Sigmoid colon (tissue), 7 donors: Measurements from ENCODE around the gene LAS1L. TPM values are rescaled to one million over a fixed set of nuclear protein-coding genes. Genes with fewer than 3 reads are reported as not detected.

Experiments used
- DNase-seq: peaks from one replicate; pipeline ENCODE4 v3.0.0-alpha.2; 2019
- H3K27ac ChIP-seq, 4 donors: fragments of 200-600 bp; sonication (generic); one replicate each; pipeline ENCODE4 v1.5.1; 2016 to 2019; ENCODE audit warnings: mild to moderate bottlenecking in 1 of 4
- H3K27me3 ChIP-seq, 3 donors: fragments of 200-600 bp; sonication (generic); one replicate each; pipeline ENCODE4 v1.5.1; 2019; ENCODE audit warnings: mild to moderate bottlenecking in 1 of 3
- H3K36me3 ChIP-seq, 4 donors: fragments of 200-600 bp; sonication (generic); one replicate each; pipeline ENCODE4 v1.5.1; 2016 to 2019
- H3K4me1 ChIP-seq, 4 donors: fragments of 200-600 bp; sonication (generic); one replicate each; pipeline ENCODE4 v1.5.1; 2017 to 2019
- H3K4me3 ChIP-seq, 4 donors: fragments of 200-600 bp; sonication (generic); one replicate each; pipeline ENCODE4 v1.5.1; 2017 to 2019; ENCODE audit warnings: mild to moderate bottlenecking in 2 of 4, moderate library complexity in 1 of 4
- H3K9me3 ChIP-seq, 4 donors: fragments of 200-600 bp in 3 of 4; sonication (generic) in 3 of 4; one replicate each; pipeline versions ENCODE4 v1.5.1 to v1.6.1; 2013 to 2019
- EP300 ChIP-seq, 4 donors: sonication (generic); formaldehyde crosslinking; IDR thresholded peaks; one replicate each; pipeline ENCODE4 v1.6.1; 2017; ENCODE audit warnings: antibody characterized with exemption in 4 of 4
- POLR2A ChIP-seq, 2 donors: fragments of 450-650 bp; IDR thresholded peaks; one replicate each; pipeline ENCODE4 v1.6.1; 2016; ENCODE audit warnings: antibody characterized with exemption in 2 of 2, mild to moderate bottlenecking in 2 of 2, moderate library complexity in 2 of 2
- POLR2AphosphoS5 ChIP-seq, 4 donors: sonication (generic); formaldehyde crosslinking; IDR thresholded peaks; one replicate each; pipeline ENCODE4 v1.6.1; 2017; ENCODE audit warnings: antibody characterized with exemption in 4 of 4
- WGBS, 2 donors: extraction: QIAGEN DNeasy Blood & Tissue Kit; methylation state at CpG; one replicate each; pipeline ENCODE4 v1.1.7; 2013; 5-methylcytosine and 5-hydroxymethylcytosine counted together
- intact Hi-C: fragments of 100-400 bp; cut with DNase I; formaldehyde crosslinking; loops from one replicate; pipeline ENCODE4 v1.15.1; 2023
- polyA plus RNA-seq, 3 donors: library from polyadenylated mRNA; stranded (reverse); fragments of 200-250 nt; gene quantifications; one replicate each; pipeline ENCODE4 v1.2.3, GENCODE V29; 2013
- total RNA-seq, 4 donors: library from RNA; depleted of rRNA; stranded (reverse); fragments of >200 nt; gene quantifications; one replicate each; pipeline ENCODE4 v1.1.0, GENCODE V29; 2016
- TF ChIP-seq, protein P1 (sequence below), 4 experiments: fragments of 450-650 bp in 3 of 4; fragments of 200-600 bp in 1 of 4; IDR thresholded peaks; one replicate each; pipeline ENCODE4 v1.5.1; 2016 to 2019; ENCODE audit warnings: antibody characterized with exemption in 4 of 4, mild to moderate bottlenecking in 3 of 4, moderate library complexity in 2 of 4
- donor health status: healthy with polysubstance abuse.
- donor health status: Bipolar disorder and iron deficiency.
- donor health status: healthy.

The LAS1L gene
- total RNA-seq: 10 to 100 TPM; 20.9 to 22.2 (median 21.3) TPM
- 10 to 100 TPM in 2 of 3 donors, 1 to 10 TPM in 1; 7.6 to 23.9 (median 10.2) TPM for polyA plus RNA-seq

DNA sequence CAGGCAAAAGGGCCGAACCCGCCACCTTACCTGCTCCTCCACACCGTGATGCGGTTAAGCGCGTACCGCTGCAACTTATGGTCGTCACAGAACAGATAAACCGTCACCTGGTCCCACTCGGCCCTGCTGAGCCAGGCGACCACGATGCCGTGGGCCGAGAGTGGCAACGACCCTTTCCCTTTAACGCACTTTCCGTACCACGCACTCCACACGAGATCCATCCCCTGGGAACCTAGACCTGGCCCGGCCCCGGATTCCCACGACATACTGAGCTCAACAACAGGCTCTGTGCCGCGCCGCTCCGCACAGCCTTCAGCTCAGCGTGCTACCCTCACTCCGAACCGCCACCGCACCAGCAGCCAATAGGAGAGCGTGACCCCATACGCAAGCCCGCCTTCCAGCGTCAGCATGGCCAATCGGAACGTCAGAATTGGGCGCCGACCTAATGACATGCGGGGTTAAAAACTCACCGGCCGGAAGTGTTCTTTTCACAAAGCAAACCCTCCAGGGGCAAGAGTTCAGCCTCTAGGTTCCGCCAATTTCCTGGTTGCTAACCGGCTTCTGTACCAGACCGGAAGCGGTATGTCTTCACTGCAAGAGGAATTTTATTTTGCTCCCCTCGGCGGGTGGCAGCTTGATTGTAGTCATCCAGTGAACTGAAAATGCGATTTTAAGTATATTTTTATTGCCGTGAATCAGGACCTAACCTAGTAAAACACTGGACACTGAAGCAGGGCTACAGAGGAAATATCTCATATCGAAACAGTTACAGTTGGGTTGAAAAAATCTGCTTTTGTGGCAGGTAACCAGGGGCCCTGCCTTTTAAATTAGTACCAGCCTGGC, at the start of gene LAS1L:
Gene LAS1L, minus strand, starts transcription at position 338 of the 843 bp plus-strand sequence. Its CDS starts 72 bp downstream, at position 266.
- Histone ChIP-seq H3K9me3 (no peaks in the 10 kb centered on the region), H3K27me3 (no peaks in the 10 kb centered on the region), H3K27ac (peak within 1 kb of the TSS; percentile 59 to 78 (median 73)), H3K4me1 (peaks cover 0 to 12% (median 11%) of the 10 kb centered on the region in 4 donors), H3K4me3 (peak within 1 kb of the TSS; percentile 53 to 73 (median 64)), H3K36me3 (peaks cover 0 to 12% (median 1%) of the 10 kb centered on the region in 4 donors)
- intact Hi-C loops: loop anchor here (5.0 to 10.0 kb wide), 2 partner anchors 500 to 1327 kb away; partner anchors contain the start of genes AMER1 and ZC3H12B
- 2% methylated on average over 50 of the region's 50 CpGs for WGBS, 2 donors
- DNase-seq: peak; percentile 96
- TF ChIP-seq, protein P1, sequence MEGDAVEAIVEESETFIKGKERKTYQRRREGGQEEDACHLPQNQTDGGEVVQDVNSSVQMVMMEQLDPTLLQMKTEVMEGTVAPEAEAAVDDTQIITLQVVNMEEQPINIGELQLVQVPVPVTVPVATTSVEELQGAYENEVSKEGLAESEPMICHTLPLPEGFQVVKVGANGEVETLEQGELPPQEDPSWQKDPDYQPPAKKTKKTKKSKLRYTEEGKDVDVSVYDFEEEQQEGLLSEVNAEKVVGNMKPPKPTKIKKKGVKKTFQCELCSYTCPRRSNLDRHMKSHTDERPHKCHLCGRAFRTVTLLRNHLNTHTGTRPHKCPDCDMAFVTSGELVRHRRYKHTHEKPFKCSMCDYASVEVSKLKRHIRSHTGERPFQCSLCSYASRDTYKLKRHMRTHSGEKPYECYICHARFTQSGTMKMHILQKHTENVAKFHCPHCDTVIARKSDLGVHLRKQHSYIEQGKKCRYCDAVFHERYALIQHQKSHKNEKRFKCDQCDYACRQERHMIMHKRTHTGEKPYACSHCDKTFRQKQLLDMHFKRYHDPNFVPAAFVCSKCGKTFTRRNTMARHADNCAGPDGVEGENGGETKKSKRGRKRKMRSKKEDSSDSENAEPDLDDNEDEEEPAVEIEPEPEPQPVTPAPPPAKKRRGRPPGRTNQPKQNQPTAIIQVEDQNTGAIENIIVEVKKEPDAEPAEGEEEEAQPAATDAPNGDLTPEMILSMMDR (IDR thresholded peaks at IDR 0.05): no peak
- peak; percentile 63 to 87 (median 72) for TF ChIP-seq POLR2AphosphoS5 (IDR thresholded peaks at IDR 0.05)
- TF ChIP-seq EP300 (IDR thresholded peaks at IDR 0.05): no peak
- TF ChIP-seq POLR2A (IDR thresholded peaks at IDR 0.05): peak in 1 of 2 donors; percentile 15

DNA sequence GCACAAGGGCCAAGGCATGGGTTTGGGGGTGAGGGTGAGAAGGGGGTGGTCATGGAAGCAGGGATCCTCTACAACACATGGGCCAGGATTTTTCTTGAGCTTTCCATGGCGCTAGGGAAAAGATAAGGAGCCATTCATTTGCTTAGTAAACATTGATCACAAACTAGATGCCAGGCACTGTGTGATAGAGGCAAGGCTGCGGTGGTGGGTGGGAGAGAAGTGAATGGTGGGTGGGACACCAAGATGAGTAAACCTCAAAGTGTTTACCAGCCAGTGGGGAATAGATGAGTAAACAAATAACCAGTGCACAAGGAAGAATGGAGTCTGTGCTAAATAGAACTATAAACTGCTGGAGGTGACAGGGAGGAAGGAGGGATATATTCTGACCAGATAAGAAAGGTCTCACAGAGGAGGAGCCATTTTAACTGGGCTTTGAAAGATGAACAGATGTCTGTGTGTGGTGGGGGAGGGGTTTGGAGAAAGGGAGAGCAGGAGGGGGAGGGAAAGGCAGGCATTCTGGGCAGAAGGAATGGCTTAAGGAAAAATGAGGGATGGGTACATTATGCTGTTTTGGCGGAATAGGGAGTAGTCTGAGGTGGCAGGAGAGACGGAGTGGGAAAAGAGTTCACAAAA, 48.0 kb upstream of the LAS1L start:
- WGBS, 2 donors: 56 to 79% methylated on average over 4 of the region's 4 CpGs

DNA sequence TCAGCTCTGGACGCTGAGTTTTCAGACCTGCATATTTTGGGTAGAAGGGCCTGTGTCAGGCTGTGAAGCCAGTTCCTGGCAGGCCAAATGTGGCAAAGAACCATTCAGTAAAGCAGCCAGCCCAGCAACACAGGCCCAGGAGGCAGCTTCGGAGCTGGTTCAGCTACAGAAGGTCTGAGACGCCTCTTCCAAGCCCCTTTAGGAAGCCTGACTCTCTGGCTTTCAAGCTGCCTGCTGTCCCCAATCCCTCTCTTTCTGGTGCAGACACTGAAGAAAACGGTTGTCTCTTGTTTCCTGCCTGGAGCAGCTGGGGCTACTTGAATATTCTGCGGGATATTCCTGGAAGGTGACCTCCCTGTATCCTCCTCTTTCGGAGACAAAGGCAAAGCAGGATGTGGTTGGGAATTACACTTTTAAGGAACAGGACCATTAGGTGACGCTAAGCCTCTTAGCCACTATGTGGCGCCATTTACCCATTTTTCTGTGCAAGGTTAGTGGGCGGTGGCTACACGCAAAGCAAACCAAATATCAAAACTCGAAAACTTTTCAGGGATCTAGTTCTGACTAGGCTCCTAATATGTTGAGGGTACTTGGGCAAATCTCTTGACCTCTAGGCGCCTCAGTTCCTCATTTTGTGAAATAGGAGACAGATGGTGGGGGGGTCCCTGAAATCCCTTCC, 47.2 kb upstream of the LAS1L start:
- TF ChIP-seq POLR2A (IDR thresholded peaks at IDR 0.05): no peak
- TF ChIP-seq, protein P1 (IDR thresholded peaks at IDR 0.05): peak; percentile 46 to 64 (median 57)
- WGBS, 2 donors: 13% methylated on average over 12 of the region's 12 CpGs
- H3K9me3 ChIP-seq: no peaks in the 10 kb centered on the region
- no peaks in the 10 kb centered on the region for H3K27me3 ChIP-seq
- DNase-seq: peak; percentile 74
- no peak overlapping the region for H3K4me3 ChIP-seq
- no peak overlapping the region for H3K27ac ChIP-seq
- intact Hi-C loops: loop anchor here (1.0 kb wide), 1 partner anchor 405 kb away; no protein-coding TSS in a partner anchor
- H3K4me1 ChIP-seq: no peaks in the 10 kb centered on the region
- H3K36me3 ChIP-seq: no peaks in the 10 kb centered on the region

More for the DNA sequence above, 48.0 kb upstream of the LAS1L start:
- TF ChIP-seq, protein P1 (IDR thresholded peaks at IDR 0.05): no peak
- TF ChIP-seq POLR2A (IDR thresholded peaks at IDR 0.05) (no peak), POLR2AphosphoS5 (IDR thresholded peaks at IDR 0.05) (no peak), EP300 (IDR thresholded peaks at IDR 0.05) (no peak)
- Histone ChIP-seq H3K27me3 (no peaks in the 10 kb centered on the region), H3K9me3 (no peaks in the 10 kb centered on the region), H3K4me3 (no peak overlapping the region), H3K27ac (no peak overlapping the region), H3K36me3 (no peaks in the 10 kb centered on the region), H3K4me1 (peaks cover 0 to 3% (median 2%) of the 10 kb centered on the region in 4 donors)
- DNase-seq: no peak
- intact Hi-C loops: loop anchor here (1.0 kb wide), 1 partner anchor 404 kb away; no protein-coding TSS in a partner anchor

DNA sequence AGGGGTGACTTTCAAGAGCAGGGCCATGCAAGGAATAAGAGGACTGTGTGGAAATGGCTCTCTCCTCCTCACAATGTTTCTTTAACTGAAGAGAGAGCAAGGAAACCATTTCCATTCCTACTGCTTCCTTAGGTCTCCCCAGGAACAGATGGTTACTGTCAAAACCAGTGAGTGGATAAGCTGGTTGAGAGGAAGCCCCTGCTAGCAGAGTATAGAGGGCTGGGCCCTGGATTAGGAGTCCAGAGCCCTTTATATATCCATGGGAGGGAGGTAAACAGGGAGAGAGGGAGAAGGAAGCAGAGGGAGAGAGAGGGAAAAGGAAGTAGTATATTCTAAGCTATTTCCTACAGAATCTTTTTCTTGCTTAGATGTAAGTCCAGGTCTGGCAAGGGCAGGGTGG, 43.8 kb upstream of the LAS1L start:
- no peak for DNase-seq
- H3K36me3 ChIP-seq: no peaks in the 10 kb centered on the region
- intact Hi-C loops: no loop called here
- H3K27me3 ChIP-seq: no peaks in the 10 kb centered on the region
- no peaks in the 10 kb centered on the region for H3K4me1 ChIP-seq
- no peak overlapping the region for H3K27ac ChIP-seq
- H3K9me3 ChIP-seq: no peaks in the 10 kb centered on the region
- H3K4me3 ChIP-seq: no peak overlapping the region
- TF ChIP-seq POLR2A (IDR thresholded peaks at IDR 0.05): no peak

DNA sequence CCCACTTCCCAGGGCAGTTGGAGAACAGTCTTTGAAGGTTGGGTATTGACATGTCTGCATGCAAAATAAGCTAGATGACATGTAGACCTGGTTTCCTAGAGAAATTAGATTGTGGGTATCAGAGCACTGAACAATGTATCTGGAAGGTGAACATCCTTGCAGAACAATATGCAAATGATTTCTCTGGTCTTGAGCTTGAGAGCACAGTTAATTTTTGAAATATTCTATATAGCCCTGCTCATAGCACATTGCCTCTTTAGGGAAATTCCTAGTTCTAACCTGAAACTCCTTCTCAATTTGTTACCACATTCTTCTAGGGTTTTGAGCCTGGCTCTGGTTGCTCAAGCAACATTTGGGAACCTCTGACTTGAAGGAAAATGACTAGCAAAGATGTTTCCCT, 41.6 kb upstream of the LAS1L start:
- Histone ChIP-seq H3K4me1 (no peaks in the 10 kb centered on the region), H3K9me3 (no peaks in the 10 kb centered on the region), H3K27ac (no peak overlapping the region), H3K4me3 (no peak overlapping the region), H3K36me3 (no peaks in the 10 kb centered on the region), H3K27me3 (no peaks in the 10 kb centered on the region)
- TF ChIP-seq POLR2AphosphoS5 (IDR thresholded peaks at IDR 0.05) (no peak), POLR2A (IDR thresholded peaks at IDR 0.05) (no peak), EP300 (IDR thresholded peaks at IDR 0.05) (no peak)
- TF ChIP-seq, protein P1 (IDR thresholded peaks at IDR 0.05): no peak
- no peak for DNase-seq
- intact Hi-C loops: no loop called here
